ENCODE measurements around the gene CLCN2.

CLCN2 gene

DNA sequence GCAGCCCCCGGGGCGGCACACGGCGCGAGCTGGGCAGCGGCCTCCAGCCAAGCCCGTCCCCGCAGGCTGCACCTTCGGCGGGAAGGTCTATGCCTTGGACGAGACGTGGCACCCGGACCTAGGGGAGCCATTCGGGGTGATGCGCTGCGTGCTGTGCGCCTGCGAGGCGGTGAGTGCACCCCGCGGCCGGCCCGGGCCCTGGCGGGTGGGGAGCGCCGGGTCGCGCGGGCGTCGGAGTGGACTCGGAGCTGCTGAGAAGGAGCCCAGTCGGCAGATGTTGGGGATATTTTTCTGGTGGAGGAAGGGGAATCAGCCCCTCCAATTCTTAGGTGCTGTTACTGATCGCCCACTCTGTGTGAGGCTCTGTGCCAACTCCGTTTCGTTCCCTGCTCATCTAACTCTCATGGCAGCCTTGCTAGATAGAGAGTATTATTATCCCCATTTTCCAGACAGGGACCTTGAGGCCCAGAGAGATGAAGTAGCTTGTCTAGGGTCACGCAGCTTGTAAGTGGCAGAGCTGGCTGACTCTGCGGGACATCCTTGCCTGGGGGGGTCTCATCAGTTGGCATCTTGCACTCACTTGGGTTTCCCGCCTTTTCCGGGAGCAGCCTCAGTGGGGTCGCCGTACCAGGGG lies 19.3 kb upstream of the CLCN2 start:
- no peak for DNase-seq (ENCODE audit: low spot score)

DNA sequence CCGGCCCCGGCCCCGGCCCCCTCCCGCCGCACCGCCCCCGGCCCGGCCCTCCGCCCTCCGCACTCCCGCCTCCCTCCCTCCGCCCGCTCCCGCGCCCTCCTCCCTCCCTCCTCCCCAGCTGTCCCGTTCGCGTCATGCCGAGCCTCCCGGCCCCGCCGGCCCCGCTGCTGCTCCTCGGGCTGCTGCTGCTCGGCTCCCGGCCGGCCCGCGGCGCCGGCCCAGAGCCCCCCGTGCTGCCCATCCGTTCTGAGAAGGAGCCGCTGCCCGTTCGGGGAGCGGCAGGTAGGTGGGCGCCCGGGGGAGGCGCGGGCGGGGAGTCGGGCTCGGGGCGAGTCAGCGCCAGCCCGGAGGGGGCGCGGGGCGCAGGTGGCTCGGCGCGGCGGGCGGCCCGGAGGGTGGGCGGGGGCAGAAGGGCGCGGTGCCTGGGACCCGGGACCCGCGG lies 18.8 kb upstream of the CLCN2 start:
- peak; percentile 31 for DNase-seq (ENCODE audit: low spot score)

DNA sequence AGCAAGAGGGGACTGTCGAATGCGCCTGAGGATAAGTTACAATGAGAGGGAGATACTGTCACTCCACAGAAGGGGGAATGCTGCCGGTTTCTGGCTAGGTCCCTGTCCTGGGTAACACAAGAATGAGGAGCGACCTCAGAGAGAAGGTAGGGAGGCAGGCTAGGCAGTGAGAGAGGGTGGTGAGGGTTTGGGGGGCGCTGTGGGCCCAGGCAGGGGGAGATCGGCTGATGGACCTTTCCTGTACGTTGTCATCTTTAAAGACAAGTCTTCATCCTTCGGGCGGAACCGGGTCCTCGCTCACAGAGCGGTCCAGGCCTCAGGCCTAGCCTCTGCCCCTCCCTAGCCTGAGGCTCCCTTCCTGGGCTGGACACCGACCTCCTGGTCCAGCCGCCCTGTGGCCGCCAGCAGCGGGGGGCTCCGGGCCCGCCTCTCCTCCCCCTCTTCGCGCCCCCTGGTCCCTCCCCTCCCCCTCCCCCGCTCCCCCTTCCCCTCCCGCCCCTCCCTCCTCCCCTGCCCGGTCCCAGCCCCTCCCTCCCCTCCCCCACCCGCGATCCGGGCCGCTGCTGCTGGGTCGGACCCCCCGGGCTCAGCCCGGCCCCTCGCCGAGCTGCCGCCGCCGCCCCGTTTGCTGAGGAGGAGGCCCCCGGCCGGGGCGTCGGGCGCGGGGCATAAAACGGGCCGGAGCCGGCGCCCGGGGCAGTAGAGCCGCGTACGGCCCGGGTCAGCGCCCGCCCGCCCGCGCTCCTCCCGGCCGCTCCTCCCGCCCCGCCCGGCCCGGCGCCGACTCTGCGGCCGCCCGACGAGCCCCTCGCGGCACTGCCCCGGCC lies 18.2 kb upstream of the CLCN2 start, which contains the start of gene CHRD:
Gene CHRD, plus strand, starts transcription at position 697 of the 827 bp plus-strand sequence. CDS start 265 bp downstream, outside the sequence.
- no peak for DNase-seq (ENCODE audit: low spot score)

DNA sequence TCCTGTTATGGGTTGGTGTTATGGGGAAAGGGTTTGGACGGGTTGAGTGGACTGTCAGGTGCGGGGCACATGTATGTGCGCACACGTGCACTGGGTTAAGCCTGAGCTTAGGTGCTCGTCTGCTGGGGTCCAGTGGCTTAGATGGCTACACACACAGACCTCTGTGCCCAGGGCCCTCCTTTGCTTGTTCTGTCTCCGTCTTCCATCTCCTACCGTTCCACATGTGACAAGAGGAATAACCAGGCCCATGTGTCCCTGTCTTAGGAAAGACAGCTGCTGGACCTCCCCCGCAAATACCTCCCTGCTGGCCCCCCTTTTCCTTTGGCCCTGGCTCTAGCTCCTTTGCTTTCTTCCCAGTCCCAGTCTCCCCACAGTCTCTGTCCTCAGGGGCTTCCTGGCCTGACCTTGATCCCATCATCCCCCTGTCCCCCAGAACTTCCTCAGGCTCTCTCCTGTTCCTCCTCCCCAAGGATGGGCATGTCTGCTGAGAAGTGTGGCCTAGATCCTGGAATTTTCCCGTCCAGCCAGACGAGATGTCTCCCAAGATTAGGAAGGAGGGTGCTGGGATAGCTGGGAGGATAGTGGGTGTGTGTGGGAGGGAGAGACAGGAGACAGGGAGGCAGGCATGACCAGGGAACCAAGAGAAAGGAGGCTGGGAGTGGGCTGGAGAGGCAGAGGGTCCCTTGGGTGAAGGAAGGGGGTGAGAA lies 17.4 kb upstream of the CLCN2 start:
- DNase-seq (ENCODE audit: low spot score), result no peak

DNA sequence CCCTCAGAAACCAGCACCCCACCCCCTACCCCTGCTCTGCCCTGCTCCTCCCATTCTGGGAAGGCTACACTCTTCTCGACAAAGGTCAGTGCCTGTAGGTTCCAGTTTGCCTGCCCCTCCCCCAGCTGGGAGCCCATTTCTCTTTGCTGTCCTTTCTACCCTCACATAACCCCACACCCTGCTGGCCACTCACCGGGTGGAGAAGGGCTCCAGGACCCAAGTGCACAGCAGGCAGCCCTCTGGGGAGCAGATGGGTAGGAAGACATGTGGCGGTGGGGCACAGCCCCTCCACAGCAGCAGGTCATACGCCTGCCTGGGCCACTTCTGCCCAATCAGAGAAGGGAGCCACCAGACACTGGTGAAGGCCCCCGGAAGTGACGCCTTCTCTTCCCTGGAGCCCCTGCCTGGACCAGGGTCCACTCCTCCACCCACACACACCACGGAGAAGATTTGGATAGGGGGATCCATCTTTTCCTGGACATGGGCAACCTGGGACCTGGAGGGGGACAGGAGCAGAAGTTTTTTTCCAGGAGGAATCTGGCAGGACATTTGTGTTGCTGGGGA lies 16.6 kb upstream of the CLCN2 start, which contains the start of gene THPO:
Gene THPO, minus strand, starts transcription at position 326 of the 564 bp plus-strand sequence. CDS start 1,948 bp downstream, outside the sequence.
- DNase-seq (ENCODE audit: low spot score), result no peak

DNA sequence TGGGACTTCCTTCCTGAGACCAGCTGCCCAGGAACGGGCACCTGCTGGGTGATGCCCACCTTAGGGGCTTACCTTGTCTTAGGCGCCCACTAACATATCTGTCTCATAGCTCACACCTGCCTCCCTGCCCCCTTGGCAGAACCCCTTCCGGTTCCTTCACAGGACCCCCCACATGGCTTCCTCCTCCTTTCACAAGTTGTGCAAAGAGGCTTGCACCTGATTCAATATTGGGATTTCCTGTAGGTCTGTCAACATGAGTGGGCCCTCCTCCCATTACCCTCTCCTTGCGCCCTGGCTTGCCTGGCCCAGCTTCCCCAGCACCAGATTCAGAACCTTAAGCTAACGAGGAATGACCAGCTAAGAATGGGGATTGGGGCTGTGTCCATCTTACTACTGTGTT lies 16.0 kb upstream of the CLCN2 start:
- no peak for DNase-seq (ENCODE audit: low spot score)

DNA sequence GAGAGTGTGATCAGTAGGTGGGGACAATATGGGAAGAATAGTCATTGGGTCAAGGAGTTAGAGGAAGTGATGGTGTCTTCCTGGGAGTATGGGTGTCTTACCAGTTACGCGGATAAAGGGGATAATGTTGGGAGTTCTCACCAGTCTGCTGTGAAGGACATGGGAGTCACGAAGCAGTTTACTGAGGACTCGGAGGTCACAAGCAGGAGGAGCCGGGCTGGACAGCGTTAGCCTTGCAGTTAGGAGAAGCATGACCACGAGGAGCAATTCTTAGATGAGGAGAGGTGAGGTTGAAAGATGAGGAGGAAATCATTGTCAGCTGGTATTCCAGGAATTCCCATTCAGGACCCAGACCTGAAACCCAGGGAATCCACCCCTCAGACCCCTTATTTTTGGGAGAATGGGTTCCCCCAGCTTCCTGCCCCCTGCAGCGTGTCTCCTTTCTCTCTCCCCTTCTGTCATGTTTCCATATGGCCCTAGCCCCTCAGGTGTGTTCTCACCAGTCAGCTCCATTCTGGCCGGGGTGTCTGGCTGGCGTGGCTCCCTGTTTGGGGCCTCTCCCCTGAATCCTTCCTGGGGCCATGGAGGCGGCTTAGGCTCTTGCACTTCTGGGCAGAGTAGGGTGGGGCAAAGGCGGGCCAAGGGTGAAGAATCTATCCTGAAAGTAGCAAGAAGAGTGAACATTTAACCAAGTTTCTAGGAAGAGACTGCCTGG lies 14.5 kb upstream of the CLCN2 start:
- no peak for DNase-seq (ENCODE audit: low spot score)

DNA sequence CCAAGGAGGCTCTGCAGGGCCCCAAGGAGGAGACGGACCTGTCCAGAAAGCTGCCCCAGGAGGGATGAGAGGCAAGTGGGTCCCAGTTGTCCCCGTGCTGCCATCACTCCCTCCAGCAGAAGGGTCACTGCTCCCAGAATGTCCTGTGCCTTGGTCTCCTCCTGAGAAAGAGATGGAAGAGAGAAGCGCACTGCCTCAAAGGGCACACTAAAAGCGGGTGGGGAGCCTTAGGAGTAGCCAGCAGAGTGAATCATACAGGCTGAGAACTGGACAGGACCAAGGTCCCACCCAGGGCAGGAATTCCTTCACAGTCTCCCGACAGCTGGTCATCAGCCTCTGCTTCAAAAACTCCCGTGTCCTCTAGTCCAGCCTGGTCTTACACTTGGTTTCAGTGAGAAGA lies 12.0 kb upstream of the CLCN2 start:
- DNase-seq (ENCODE audit: low spot score), result no peak

DNA sequence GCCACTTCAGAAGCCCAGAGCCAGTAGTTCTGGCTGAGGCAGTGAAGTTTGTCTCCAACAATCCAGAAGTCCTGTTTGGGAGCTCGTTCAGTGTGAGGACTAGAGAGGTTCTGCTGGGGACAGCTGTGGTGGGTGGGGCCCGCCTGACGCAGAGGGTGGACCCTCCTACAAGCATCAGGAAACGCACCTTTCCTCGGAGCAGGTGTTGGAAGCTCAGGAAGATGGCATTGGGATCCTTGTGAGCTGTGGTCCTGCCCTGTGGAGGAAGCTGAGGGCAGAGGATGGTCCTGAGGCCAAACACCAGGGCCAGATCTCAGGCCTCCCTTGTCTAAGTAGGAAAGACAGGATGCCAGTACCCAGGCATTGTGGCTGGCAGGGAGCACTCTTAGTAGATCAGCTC lies 11.5 kb upstream of the CLCN2 start:
- DNase-seq (ENCODE audit: low spot score), result no peak

DNA sequence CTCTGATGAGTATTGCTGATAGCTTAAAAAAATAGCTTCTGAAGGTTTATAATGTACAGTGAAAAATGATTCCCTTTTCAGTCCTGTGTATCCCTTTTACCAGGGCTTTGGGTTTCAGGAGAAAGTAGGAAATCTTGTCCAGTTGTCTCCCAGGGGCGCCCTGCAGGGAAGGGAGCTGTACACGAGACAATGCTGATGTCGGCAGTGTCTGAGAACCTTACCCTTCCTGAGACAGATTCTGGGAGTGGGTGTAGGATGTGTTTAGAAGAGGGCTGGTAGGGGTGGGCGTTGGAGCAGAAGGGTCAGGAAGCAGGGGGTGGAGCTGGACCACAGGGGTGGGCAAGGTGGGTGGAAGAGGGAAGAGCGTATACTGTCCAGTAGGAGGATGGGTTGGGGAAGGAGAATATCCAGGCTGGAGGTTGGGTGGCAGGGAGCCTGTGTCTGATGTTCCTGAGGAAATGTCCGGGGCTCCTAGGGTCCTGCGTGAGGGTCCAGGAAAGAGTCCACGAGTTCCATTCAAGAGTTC lies 11.0 kb upstream of the CLCN2 start:
- DNase-seq (ENCODE audit: low spot score), result no peak

DNA sequence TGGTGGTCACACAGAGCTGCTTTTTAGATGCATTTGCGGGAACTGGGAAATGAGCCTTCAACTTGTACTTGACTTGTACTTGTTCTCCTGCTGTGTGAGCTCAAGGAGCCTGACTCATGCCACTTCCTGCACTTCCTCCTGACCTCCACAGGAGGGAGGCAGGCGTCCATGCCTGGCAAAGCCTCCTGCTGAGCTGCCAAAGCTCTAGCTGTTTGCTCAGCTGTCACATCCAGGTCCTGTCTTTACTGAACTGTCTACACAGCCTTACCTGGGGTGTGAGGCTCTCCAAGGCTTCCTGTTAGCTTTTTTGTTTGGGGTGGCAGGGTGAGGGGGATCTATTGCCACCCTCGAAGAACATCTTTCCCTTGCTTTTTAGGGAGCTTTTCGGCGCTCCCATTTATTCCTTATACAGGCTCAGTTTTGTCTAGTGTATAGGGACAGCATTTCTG lies 10.2 kb upstream of the CLCN2 start:
- peak; percentile 90 for DNase-seq (ENCODE audit: low spot score)

DNA sequence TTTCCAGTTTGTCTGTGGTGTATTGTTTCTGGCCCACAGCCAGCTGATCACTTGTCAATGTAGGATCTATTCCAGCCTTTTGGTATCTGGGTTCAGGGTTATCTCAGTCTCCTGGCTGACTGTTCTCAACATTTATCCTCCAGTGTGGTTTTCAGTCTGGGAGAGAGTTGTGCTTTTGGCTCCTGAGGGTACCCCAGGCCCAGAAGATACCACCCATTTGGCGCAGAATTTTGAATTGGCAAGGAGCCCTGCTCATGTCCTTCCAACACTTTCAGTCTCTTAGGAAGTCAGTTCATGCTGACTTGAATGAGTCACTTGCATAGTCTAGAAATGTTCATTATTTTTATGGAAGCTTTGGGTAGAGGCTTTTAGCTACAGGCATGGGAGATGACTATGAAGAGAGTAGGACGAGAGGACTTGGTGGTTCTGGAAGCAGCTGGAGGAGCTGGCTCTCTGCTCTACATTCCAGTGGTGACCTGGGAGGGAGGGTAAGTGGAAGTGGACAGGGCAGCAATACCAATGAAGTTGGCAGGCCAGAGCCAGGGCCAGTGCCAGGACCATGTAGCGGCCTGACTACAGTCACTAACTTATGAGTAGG lies 7.3 kb upstream of the CLCN2 start:
- no peak for DNase-seq (ENCODE audit: low spot score)

DNA sequence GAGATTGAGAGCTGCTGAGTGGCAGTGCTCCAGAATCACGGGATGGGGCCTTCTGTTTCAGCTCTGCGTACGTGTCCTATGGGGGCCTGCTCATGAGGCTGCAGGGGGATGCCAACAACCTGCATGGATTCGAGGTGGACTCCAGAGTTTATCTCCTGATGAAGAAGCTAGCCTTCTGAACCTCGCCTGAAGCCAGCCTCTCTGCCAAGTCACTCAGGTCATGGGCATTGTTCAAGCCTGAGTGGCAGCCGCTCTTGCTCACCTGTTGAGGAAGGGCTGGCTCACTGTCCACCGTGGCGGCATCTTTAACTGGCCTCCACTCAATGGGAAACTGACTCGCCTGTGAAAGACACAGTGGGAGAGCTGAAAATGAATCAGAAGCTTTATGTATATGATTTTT lies 6.7 kb upstream of the CLCN2 start:
- DNase-seq (ENCODE audit: low spot score), result no peak

DNA sequence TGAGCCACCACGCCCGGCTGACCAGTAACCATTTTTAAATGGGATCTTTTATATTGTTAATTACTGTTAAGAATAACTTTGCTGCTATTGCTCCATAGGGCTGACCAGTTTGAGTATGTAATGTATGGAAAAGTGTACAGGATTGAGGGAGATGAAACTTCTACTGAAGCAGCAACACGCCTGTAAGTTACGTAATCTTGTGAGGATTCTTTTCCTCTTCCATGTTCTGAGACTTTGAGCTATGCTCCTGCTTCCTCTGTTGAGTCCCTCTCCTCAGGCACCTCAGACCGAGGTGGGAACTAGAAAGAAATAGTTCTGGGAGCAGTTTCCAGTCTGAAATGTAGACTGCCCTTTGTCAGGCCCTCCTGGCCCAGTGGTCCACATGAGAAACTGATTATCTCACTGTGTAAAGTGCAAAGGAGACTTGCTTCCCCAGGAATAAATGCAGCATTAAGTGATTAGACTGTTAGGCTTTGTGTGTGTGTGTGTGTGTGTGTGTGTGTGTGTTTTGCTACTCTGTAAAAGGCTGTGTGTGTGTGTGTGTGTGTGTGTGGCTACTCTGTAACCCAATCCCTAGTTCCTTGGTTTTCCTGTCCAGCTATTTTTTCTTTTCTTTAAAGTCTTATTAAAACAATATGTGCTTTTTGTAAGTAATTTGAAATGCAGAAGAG lies 5.3 kb upstream of the CLCN2 start:
- DNase-seq (ENCODE audit: low spot score), result no peak

DNA sequence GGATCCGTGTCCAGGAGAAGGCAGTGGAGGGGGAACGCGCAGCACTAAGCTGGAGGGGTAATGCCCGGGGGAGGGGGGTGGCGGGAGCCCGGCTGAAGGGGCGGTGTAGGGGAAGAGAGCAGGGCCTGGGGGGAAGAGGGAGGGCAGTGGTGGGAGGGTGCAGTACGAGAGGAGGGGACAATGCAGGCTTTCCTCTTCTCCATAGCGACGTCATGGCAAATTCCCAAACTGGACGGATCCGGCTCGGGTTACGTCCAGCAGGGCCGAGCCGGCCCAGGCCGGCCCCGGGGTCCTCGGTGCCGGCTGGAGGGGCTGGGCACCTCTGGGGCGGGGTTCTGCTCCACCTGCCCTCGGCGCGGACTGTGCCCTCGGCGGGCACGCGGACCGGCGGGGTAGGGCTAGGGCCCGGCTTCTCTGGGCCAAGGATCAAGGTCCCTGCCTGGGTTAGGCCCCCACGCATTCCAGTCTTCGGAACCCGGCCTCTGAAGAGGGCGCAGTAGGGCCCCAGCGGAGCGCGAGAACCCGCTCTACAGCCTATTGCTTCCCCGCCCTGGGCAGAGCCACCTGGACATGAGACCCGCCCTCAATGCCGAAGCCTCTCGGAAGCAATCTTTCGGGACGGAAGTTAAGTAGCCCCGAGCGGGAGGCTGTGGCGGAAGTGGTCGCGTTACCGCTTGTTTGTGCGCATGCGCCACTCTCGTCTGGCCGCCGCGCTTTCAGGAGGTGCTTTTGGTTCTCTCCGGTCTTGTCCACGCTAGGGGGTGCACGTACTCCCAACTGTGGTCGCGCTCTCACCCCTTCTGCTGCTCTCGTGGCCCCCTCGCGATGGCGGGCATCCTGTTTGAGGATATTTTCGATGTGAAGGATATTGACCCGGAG lies 1.5 kb upstream of the CLCN2 start:
- peak; percentile 97 for DNase-seq (ENCODE audit: low spot score)

DNA sequence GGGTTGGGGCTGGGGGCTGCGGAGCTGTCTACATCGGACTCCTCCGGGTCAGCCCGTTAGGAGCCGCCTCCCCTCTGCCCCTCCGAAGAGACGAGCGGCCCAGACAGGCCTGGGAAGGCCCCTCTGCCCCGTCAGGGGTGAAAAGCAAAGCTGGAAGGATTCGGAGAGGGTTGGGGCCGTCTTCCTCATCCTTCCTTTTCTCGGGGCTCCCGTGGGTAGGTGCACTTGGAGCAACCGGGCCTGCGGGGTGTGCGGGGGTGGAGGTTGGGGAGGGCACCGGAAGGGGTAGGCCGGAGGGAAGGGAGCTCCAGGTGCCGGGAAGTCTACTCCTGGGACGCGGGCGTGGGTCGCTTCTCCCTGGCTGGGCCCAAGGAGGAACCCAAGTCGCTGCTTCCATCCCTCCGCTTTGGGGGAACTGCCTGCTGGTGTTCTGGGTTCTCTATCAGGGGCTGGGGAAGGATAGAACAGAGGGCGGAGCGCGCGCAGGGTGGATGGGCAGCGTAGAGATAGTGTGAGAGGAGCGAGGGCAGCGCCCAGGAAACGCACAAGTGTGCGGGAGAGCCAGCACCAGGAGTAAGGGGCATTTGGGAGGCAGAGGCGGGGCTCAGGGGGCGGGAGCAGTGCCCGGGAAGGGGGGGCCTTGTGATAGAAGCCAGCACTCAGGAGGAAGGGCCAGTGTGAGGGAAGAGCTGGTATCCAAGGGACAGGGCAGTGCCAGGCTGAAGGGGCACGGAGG lies 695 bp upstream of the CLCN2 start:
- DNase-seq (ENCODE audit: low spot score), result peak; percentile 79

DNA sequence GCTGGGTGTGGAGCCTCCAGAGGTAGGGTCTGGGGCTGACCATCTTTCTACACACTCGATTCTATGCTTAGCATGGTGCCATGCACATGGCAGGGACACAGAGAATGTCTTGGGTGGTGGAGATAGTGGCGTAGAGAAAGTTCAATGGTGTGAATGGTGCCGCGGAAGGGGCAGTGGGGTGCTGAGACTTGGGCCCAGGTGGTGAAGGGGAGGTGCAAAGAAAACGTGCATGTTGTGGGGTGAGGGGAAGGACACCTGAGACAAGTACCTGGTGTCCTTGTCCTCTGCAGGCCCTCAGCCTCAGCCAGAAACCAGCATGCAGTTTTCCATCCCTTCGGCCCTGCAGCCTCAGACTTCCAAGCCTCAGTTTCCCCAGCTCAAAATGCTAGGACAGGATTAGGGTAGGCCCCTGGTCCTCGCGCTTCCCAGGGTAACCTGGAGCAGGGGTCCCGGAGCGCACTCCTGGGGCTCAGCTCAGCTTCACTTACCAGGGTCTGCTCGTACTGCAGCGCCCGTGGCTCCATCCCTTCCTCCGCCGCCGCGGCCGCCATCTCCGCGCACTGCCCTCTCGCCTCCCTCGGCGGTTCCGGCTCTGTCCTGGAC lies 375 bp downstream of the CLCN2 start:
- DNase-seq (ENCODE audit: low spot score), result no peak

Data from RKO (cell line).